GM19438 (cell line): ENCODE measurements around the gene ACACA.

ENCODE experiments used
- ATAC-seq: cut with Tn5 transposase; IDR thresholded peaks from one replicate; pipeline ENCODE4 v1.9.1; 2021; ENCODE audit warnings: low read depth; ENCODE audit not compliant: unreplicated experiment

Gene ACACA

DNA sequence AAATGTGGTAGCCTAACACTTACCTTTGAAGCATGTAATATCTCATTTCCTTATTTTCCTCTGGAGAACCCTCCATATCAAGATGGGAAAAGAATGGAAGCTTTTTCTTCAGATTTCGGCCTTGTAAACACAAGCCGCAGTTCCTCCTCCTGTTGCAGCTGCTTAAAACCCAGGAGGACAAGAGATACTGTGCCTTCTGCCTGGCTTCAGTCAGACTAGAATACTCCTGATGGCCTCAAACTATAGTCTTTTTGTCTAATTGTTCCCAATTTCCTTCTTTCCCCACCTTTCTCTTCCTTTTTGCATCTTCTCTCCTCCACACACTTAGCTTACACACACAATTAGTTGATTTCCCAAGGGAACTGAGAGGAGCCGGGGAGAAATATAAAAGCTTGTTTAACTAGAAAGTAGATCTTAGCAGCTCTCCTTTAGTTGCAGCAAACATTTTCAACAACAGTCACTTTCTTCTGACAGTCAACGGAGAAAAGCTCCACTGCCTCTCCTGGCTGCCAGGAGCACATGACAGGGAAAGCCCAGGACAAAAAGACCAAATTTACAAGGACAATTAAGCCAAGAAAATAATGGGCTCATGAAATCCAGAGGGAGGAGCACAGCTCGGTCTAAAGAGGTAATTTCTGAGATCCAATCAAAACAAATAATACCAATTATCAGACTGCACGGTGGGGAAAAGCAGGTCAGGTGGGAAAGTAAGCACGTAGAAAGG is 107.2 kb downstream of the ACACA start:
- ATAC-seq: no peak

DNA sequence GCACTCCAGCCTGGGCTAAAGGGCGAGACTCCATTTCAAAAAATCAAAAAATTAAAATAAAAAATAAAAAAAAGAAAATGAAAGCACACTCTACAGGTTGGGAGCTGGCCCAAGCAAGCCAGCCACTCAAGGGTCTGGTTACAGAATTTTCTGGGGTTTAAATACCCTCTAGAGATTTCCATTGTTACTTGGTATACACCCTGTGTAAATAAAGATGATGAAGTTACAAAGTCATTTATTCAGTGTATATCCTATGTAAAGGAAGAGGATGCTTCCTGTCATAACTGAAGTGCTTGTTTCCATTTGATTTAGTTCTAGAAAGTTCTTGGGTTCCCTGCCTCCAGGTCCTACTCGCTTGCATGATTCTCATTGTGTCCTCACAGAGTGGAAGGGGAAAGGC is 110.7 kb downstream of the ACACA start:
- no peak for ATAC-seq

DNA sequence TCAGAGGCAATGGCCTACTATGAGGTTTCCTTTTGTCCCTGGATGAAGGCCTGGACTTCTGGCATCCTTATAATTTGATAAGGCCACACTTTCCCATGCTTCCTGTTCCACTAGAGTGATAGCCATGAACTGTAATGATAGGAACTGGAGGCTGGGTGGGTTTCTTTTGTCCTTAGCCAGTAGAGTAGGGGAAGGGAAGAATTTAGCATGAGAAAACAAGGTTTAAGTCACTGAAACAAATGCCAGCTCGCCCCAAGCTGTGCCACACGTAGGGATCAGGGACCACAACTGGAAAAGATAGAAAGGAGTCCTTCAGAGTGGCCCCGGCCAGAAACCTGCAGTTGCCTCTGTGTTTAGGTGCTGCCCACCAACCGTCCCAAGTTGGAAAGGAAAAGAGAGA is 111.7 kb downstream of the ACACA start:
- no peak for ATAC-seq

DNA sequence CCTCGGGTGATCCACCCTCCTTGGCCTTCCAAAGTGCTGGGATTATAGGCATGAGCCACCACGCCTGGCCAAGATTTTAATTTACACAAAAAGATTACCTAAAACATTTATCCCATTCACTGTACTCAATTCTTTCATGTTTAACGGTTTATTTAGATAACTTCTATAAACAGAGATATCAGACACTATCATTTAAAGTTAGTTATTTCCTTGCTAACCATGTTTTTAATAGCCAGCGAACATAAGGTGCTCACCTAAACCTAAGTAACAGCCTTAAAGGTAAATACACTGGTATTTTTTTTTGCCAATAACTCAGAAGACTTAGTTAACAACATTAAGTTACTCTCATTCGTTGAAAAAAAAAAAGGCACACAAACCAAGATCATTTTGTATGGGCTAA is 112.9 kb downstream of the ACACA start:
- no peak for ATAC-seq

DNA sequence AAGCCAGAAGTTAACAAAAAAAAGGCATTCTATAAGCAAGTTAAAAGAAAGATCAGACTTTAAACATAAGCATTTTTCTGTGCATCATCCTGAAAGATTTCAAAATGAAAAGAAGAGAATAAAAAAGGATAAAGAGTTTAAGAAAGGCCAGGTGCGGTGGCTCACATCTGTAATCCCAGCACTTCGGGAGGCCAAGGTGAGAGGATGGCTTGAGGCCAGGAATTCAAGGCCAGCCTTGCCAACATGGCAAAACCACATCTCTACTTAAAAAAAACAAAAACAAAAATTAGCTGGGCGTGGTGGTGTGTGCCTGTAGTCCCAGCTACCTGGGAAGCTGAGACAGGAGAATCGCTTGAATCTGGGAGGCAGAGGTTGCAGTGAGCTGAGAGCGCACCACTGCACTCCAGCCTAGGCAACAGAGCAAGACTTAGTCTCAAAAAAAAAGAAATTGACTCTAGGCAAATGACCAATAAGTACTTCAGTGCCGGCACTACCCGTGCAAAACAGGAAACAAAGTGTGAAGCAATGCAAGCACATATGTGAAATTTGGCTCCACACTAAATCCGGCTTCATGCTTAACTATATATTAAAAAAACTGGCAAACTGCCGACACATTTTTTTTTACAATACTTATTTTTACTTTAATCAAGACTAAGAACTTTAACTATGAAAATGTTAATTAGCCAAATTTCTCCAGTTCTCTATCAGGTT is 114.1 kb downstream of the ACACA start:
- ATAC-seq: no peak

DNA sequence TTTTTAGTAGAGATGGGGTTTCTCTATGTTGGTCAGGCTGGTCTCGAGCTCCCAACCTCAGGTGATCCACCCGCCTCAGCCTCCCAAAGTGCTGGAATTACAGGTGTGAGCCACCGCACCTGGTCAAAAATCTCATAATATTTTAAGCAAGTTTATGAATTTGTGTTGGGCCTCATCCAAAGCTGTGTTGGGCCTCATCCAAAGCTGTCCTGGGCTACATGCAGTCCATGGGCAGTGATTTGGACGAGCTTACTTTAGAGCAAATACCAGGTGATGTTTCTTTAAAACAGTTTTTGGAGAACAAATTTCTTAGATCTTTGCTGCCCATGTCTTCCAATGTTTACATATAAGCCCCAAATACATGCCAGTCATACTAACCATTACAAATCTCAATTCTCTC is 115.3 kb downstream of the ACACA start:
- no peak for ATAC-seq

DNA sequence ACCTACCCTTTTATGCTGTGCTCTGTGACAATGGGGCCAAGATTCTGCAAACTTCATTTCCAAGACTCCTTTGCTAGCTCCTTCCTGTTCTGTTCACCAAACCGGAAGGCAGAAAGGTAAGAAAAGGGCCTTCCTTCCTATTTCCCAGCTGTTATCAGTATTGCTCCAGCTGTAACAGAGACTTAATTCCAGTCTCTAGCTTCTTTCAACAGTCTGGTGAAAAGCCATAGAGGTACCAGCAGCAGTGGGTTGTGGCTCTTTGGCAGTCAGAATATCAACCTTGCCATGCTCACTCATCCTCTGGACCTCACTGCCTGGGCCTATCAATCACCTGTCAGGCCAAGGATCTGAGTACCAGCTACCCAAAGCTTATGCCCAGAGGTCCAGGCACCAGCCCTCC is 120.2 kb downstream of the ACACA start:
- no peak for ATAC-seq

DNA sequence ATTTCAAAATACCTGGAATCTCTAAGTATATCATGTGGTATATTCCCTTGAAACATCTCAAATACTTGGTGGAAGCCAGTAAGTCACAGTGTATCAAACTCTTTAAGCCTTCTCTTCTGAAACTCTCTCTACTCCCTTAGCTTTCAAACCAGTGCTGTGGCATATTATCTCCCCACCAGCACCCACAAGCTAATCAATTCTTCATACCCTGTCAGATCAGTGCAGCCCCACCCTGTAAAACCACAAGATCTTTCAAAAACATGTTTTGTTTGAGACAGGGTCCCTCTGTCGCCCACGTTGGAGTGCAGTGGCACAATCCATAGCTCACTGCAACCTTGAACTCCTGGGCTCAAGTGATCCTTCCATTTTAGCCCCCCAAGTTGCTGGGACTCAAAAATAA is 122.4 kb downstream of the ACACA start:
- ATAC-seq: no peak

DNA sequence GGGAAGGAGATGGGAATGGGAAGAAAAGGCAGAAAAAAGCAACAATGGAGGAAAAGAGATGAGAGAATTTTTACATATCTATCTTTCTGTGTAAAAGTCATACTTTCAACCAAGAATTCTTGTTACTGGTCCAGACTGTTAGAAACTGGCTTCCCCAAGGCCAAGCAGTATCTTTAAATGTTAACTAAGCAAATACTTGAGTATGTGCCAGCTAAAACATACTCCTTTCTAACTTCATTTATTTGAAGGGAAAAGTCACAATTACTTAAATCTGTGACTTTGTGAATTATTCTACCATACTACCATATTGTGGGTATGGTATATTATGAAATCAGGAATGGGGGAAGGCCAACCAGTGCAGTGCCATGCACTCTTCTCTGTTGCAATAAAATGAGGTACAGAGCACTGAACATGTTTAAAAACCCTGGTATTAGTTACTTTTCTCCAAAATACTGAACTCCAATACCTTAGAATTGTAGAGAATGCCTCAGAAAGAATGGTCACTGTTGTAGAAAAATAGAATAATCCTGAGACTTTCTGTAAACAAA is 123.1 kb downstream of the ACACA start:
- no peak for ATAC-seq

DNA sequence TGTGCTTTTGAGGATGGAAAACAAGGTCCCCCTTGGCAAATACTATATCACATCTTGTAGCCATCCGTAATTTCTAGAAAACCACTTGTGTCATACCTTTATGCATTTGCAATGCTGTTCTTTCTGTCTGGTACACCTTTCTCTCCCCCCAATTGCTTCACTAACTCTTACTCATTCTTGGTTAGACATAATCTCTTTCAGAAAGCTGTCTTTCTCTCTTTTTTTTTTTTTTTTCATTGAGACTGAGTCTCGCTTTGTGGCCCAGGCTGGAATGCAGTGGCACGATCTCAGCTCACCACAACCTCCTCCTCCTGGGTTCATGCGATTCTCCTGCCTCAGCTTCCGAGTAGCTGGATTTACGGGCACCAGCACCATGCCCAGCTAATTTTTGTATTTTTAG is 125.8 kb downstream of the ACACA start:
- ATAC-seq: no peak

DNA sequence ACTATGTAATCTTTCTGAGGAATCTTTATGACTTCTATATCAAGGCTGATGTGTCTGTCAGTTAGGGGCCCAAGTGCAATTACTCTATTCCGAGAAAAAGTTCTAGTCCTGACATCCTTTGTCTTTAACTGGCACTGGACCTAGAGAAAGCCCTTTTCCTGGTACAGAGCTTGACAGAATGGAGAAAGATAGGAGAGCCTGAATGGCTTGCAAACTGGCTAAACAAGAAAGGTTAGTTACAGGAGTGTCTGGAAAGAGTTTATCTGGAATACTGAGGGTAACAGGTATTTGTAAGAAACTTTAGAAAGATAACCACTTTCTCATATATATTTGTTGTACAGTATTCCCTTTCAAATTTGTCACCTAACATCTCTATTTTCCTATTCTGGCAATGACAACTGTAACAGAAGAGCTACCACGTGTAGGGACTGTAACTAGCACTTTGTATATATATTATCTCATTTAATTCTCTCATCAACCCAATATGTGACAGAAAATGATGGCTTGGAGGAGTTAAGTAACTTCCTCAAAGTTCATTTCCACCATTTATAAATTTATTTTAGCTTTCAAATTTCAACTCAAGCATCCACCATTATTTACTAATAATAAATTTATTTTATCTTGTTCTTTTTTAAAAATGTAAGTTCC is 128.3 kb downstream of the ACACA start:
- ATAC-seq: no peak

DNA sequence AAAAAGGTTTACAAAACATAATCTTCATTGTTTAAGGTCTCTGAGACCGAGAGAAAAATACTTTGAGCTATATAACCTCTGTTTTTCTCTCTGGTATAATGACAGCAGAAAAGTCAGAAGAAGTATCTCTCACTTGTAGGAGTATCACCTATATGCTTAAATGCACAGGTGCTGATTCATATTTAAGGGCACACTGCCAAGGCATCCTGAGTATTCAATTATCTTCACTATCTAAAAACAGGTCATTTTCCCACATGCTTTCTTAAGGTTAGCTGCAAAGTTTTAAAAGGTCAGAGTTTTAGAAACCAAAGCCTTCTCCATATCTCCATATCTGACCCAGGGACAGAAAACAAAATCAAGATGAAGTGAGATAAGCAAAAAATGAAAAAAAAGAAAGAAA is 130.2 kb downstream of the ACACA start:
- no peak for ATAC-seq

DNA sequence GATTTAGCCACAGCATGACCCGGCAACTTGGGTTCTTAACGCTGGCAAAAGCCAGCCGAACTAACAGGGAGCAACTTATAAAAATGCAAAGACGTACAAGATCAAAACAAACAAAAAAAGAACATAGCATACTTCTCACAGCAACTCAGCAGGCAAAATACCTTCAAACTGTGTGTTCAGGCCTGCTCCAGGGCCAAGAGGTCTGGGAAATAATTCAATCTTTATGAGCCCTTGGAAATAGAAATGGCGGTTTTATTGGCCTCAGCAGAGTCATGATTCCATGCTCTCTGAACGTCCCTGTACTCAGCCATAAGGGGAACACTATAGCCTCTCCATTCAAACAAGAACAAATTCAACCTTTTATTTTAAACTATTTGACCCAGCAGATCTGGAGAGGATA is 132.2 kb downstream of the ACACA start:
- no peak for ATAC-seq

DNA sequence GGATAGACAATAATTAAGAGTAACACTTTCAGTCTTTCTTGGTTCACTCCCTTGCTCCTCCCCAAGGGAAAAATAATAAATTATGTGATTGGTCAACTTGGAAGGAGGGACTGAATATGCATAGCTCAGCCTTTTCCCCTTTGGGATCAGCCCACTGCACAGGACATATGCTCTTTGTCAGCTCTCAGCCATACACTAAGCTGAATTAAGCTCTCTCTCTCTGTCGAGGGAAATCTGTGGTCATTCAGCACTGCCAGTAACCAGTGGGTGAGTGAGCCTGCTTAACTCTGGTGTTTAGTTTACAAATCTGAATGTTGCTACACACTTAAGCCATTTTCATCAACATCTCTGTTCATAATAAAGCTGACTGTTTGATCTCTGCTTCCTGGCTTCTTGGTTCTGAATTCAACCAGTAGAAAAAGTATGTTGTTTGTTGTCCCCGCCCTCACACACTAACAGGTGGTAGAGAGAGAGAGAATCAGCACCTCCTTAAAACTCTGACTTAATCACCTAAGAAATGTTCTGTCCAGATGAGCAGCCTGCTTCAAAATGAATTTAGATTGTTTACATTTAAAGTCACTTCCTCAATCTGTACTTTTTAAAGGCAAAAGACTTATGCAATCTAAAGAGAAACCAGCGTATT is 133.1 kb downstream of the ACACA start:
- ATAC-seq: no peak

DNA sequence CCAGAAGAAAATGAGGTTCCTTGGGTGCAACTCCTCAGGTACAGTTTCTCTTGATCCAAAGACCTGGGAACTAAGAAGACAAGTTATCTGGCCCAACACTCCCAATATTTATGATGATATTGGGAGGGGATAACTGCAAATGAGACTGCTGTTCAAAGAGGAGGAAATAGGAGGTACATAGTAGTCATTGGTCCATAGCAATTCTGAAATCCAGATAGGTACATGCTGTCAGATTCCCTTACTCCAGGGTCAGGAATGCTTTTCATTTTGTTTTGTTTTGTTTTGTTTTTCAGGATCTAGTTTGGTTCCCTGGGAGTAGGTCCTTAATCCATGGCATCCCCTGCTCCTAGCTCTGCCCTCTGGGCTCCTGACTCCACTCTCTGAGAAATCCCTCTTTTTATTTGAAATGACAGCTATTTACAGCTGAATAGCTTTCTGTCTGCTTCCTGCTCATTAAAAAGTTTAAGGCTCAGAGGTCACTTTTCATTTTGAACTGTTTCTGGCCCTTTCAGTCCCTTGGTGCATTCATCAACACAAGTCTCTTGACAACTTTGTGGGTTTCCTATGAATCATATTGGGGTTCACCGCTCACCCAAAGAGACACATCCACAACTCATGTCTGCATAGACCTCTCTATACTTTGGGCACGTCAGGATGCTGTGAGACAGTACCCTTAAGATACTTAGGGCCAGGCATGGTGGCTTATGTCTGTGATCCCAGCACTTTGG is 141.0 kb downstream of the ACACA start:
- no peak for ATAC-seq

DNA sequence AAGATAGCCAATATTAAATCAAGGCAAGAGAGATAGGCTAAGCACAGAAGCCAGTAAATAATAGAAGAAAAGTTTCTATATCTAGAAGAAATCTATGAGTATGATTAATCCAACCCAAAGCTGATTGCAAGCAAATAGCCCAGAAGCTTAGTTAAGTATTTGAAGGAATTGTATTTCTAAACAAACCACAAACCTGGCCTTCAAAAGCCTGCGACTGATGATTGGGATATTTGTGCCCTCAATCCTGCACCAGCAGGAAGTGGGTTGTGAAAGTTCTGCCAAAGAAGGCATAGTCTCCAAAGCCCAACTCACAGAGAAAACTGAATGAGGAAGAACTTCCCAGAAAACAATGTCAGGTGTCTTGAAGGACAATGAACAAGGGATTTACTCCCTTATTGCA is 145.3 kb downstream of the ACACA start:
- ATAC-seq: no peak

DNA sequence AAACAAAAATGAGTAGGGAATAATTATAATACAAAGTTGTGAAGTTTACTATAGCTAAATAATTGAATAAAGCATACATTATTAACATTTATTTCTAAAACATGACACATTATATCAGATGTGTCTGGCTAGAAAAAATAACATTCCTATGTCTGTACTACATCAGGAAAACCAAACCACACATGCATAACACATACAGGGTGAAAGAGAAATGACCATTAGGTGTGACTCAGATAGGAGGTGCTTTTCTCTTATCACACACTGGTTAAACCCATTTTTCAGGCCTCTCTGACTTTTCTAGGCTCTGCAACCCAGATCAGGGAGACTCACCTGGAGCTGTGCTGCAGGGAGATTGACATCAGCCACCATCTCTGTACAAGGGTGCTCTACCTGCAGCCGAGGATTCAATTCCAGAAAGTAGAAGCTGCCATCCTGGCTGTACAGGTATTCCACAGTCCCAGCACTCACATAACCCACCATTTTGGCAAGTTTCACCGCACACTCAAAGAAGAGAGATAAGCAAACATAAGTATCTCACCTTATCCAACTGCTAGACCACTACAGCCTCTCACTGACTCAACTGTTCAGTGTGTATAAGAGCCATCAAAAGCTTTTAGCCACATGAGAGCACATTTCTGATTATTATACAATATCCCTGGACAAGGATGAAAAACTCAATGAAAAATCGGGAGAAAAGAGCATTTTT is 147.5 kb downstream of the ACACA start:
- ATAC-seq: no peak

DNA sequence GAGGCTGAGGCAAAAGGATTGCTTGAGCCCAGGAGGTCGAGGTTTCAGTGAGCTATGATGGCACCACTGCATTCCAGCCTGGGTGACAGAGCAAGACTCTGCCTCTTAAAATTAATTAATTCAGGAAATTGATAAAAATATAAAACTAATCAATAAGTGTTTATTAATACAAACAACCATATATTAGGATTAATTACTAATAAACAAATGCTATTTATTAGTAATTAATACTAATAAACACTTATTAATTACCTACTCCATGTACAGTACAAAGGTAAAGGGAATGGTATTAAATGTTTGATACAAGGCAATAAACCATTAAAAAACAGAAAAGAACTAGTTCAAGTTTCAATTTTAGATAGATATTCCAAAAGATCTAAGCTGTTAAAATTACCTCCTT is 150.0 kb downstream of the ACACA start:
- no peak for ATAC-seq

DNA sequence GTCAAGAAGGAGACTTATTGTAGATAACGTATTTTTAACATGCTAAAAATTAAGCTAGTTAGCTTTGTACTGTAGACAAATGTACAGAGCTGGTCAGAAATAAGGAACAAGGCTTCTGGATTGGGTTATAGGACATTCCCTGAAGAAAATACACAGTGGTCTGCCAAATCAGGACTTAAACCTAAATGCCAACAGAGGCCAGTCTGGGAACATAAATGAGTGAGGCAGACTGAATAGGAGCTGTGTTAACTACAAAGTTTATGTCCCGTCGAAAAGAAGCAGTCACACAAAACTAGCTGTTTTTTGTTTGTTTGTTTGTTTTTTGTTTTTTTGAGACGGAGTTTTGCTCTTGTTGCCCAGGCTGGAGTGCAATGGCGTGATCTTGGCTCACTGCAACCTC is 151.2 kb downstream of the ACACA start:
- ATAC-seq: no peak

DNA sequence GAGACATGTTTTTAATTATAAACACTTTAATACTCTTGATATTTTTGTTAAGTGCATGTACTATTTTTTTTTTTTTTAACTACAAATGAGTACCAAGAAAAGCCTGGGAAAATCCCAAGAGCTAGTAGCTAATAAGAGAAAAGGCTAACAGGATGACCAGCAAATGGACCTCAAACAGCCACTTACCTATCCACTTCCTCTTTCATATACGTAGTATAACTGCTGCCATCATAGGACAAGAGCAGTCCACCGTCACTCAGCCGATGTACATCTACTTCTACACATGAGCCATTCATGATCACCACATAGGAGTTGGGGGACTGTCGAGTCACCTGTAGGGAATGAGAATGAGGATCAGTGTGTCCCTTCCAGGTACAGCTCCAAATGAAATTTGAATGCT is 158.8 kb downstream of the ACACA start:
- ATAC-seq: no peak
